HL-60/S4 (cell line): ENCODE data around the gene MLH1.
"Not testable (repeated sequence)": the region's sequence is repeated elsewhere in the genome, so short reads cannot be mapped to it uniquely, and the experiment has no call there.

ENCODE experiments used
- in situ Hi-C: fragments of 300-500 bp; cut with MboI; formaldehyde crosslinking; loops from 2 replicates; pipeline ENCODE4 v1.14.3; 2022; ENCODE audit warnings: low sequenced_read_pairs

Gene MLH1

GRCh38 chr3:37032961-37033360 lies 39.6 kb downstream of the MLH1 start:
- in situ Hi-C loops = no loop called here

- in situ Hi-C loops = no loop called here
Measured at GRCh38 chr3:37037352-37037751, 44.0 kb downstream of the MLH1 start.

DNA sequence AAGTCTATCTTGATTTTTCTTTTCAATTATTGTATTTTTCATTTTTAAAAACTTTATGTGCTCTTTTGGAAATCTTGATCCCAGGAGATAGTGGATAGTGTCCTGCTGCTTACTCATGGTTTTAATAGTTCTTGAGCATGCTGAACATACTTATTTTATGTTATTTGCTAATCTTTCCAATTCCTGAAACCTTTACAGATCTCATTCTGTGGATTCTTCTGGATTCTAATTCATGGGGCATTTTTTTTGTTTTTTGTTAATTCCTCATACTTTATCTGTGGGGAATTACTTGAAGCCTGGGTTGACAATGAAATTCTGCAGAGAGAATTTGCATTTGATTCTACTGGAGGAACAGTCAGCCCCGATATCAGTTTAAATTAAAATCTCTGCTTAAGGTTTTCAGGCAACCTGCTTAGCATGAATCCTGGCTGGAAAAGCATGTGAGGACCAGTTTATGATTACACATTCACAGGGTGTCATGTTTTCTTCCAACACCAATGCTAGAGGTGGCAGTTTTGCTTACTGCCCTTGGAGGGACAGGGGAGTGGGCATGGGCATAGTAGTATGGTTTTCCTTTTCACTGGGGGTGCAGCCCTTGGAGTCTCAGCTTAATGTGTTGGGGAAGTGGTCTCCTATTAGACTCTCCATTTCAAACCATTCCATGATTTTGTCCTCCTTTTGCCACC lies 46.0 kb downstream of the MLH1 start:
- in situ Hi-C loops = no loop called here

DNA sequence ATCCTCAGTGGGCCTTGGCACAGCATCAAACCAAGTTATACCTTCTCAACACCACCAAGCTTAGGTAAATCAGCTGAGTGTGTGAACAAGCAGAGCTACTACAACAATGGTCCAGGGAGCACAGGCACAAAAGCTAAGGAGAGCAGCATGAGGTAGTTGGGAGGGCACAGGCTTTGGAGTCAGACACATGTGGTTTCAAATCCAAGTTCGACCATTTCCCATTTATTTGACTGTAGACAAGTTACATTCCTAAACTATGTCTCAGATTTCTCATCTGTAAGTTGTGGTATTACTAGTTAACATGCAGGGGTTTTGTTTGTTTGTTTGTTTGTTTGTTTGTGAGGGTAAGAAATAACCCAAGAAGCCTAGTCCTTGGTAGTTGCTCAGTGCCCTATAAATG lies 46.9 kb downstream of the MLH1 start:
- in situ Hi-C loops = no loop called here

GRCh38 chr3:37041546-37042195 lies 48.4 kb downstream of the MLH1 start:
- in situ Hi-C loops = no loop called here

DNA sequence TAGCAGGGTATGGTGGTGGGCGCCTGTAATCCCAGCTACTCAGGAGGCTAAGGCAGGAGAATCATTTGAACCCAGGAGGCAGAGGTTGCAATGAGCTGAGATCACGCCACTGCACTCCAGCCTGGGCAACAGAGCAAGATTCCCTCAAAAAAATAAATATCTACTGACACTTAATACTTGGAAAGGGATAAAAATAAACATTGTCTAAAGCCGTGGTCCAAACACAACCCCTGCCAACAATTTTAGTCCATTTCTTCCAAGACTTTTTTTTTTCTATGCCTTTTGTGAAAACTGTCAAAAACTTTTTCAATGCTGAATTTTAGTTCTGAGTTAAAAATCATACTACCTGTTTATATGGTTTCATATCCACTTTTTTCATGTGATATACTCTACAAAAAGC lies 49.4 kb downstream of the MLH1 start:
- in situ Hi-C loops = not testable (repeated sequence)

DNA sequence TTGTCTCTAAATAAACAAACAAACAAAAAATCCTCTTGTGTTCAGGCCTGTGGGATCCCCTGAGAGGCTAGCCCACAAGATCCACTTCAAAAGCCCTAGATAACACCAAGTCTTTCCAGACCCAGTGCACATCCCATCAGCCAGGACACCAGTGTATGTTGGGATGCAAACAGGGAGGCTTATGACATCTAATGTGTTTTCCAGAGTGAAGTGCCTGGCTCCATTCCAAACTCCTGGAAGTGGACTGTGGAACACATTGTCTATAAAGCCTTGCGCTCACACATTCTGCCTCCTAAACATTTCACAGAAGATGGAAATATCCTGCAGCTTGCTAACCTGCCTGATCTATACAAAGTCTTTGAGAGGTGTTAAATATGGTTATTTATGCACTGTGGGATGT lies 57.0 kb downstream of the MLH1 start:
- in situ Hi-C loops = no loop called here

DNA sequence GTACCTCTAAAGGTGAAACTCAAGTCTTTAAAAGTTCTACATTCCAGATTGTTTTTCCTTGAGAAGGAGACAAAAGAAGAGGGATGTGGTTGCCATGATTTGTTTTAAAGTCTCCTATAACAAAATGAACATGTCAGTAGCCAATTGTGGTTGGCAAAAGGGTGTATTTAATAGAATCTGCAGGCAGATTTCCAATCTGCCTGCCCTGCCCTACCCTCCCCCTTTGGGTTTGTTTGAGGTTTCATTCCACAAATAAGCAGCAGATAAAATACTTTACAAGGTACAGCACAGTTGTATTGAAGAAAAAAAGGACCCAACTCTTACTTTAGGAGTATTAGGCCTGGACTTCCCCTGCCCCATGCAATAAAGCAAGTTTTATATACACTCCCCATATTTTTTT lies 59.5 kb downstream of the MLH1 start:
- in situ Hi-C loops = no loop called here

- in situ Hi-C loops = no loop called here
Measured at GRCh38 chr3:37053337-37053736, 60.0 kb downstream of the MLH1 start.

DNA sequence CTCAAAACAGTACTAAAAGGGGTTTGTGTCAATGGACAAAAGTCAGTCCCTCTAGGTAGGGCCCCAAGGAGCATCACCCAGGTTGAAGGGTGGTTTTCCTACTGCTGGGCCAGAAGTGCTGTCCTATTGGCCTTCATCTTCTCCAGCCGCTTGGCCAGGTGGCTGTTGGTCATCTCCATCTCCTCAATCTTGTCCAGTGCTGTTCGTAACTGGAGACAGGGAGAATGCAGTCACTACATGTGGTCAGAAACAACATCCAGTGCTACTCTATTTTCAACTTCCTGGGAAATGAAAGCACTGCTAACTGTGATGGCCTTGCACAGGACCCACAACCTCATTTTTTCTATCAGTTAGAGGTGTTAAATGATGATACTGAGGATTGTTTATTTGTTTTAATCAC lies 60.4 kb downstream of the MLH1 start:
- in situ Hi-C loops = no loop called here

- in situ Hi-C loops = no loop called here
Measured at GRCh38 chr3:37054370-37054769, 61.1 kb downstream of the MLH1 start.

- in situ Hi-C loops = not testable (repeated sequence)
Measured at GRCh38 chr3:37055077-37055476, 61.8 kb downstream of the MLH1 start.

DNA sequence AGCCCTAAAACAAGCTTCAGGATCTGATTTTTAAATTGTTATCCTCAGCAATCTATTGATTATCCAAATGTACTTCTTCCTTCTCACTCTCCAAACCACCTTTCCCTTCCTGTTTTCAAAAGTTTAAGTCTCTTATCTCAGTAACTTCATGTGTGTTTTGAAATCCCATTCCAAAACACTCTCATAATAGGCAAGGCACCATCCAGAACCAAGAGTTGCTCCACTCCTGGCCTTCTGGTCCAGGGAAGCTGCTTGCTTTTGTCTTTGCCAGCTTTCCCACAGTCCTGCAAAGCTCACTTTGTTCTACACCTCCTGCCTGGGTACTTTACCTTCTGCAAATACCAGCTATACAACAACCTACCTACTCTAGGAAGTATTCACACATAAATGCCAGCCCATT lies 63.5 kb downstream of the MLH1 start:
- in situ Hi-C loops = no loop called here

DNA sequence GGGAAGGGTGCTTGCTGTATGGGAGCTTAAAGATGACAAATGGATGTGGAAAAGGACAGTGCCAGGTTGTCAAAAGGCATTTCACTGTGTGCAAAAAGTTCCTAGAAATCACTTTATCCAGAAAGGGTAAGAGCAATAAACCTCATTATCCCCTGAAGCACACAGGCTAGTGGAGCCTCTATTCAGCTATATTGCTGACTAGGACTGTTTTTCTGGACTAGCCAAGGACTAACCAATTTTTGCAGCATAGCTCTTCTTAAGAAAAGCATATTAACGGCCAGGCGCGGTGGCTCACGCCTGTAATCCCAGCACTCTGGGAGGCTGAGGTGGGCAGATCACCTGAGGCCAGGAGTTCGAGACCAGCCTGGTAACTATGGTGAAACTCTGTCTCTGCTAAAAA lies 64.8 kb downstream of the MLH1 start:
- in situ Hi-C loops = no loop called here

GRCh38 chr3:37064747-37065146 lies 71.4 kb downstream of the MLH1 start:
- in situ Hi-C loops = no loop called here

GRCh38 chr3:37067577-37067976 lies 74.3 kb downstream of the MLH1 start:
- in situ Hi-C loops = no loop called here

GRCh38 chr3:37068031-37068430 lies 74.7 kb downstream of the MLH1 start:
- in situ Hi-C loops = no loop called here

DNA sequence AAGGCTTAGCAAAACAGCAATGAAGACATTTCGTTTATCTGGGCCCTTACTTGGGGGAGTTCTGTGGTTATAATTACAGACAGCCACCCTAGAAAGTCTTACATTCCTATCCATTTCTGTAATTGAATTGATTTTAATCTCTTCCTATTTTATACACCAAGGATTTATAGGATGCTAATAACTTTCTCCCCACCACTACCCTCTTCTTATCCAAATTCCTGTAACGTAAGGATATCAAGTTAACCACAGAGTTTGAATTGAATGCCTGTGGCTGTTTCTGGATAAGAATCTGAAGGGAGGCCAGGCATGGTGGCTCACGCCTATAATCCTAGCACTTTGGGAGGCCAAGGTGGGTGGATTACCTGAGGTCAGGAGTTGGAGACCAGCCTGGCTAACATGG lies 78.6 kb downstream of the MLH1 start:
- in situ Hi-C loops = no loop called here

- in situ Hi-C loops = no loop called here
Measured at GRCh38 chr3:37072892-37073291, 79.6 kb downstream of the MLH1 start.

GRCh38 chr3:37074178-37074577 lies 80.9 kb downstream of the MLH1 start:
- in situ Hi-C loops = no loop called here

- in situ Hi-C loops = no loop called here
Measured at GRCh38 chr3:37075955-37076354, 82.6 kb downstream of the MLH1 start.

DNA sequence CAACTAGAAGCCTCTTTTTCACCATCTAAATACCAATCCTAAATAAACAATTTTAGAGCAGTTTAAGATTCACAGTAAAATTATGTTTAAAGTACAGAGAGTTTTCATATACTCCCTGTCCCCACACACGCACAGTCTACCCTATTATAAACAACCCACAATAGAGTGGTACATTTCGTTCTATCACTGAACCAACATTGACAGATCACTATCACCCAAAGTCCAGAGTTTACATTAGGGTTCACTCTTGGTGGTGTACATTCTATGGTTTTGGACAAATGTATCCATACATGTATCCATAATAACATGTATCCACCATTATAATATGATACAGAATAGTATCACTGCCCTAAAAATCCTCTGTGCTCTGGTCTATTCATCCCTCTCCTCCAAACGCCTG lies 89.0 kb downstream of the MLH1 start:
- in situ Hi-C loops = no loop called here

DNA sequence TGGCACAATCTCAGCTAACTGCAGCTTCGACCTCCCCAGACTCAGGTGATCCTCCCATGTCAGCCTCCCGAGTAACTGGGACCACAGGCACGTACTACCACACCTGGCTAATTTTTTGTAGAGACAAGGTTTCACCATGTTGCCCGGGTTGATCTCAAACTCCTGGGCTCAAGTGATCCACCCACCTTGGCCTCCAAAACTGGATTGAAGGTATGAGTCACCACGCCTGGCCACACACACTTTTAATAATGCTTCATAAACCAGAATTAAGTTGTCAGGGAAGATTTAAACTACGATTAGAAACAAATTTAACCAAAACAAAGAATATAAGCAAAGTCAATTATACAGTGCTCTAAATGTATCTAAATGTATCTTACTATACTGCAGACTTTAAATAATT lies 93.6 kb downstream of the MLH1 start:
- in situ Hi-C loops = no loop called here
